Left kidney (tissue), 2 donors: ENCODE measurements around the gene ELP5. TPM values are rescaled to one million over a fixed set of nuclear protein-coding genes. Genes with fewer than 3 reads are reported as not detected.
"Not testable (repeated sequence)": the region's sequence is repeated elsewhere in the genome, so short reads cannot be mapped to it uniquely, and the experiment has no call there.

ENCODE experiments used
- DNase-seq: peaks from one replicate; pipeline ENCODE4 v3.0.0-alpha.2; 2013
- polyA plus RNA-seq: library from polyadenylated mRNA; unstranded; fragments of 120-200 nt; gene quantifications from one replicate; pipeline ENCODE4 v1.2.1, GENCODE V29; 2013; ENCODE audit not compliant: insufficient read length

Gene ELP5
- polyA plus RNA-seq, 1 donor: 54.9 TPM

DNA sequence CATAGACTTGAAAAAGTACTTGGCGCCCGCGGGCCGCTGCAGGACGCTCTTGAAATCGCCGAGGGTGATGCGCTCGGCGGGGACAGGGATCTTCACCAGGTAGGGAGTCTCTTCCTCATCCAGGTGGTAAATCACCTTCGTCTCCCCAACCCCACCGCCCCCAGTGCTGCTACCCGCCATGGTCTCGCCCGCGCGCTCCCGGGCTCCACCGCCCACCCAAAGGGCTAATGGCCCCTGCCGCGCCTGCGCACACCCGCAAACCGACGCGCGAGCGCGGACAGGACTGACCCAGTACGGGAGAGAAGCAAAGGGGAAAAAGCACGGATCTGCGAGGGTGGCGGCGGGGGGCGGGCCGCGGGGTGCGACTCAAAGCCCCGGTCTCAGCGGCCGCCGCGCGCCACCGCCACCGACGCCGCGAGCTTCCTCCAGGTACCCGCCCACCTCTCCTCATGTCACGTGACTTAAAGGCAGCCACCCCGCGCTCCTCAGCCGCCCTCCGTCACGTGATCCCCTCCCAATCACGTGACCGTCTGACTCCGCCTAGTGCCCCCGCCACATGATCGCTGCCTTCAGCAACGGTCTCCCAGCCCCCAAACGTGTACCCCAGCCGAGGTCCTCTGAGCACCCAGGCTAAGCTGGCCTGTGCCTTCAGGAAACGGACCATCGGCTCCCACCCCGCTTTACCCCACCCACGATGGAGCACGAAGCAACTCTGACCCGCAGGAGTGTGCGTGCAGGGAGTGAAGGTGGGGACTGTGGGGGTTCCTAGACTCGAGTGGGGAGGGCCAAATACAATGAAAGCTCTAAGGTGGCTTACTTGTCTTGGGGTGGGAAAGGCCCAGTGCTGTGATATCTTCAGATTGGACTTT is 17.7 kb upstream of the ELP5 start, which contains the start of gene DVL2:
Gene DVL2 (minus strand): TSS at position 435 of the 869 bp plus-strand sequence. CDS start 255 bp downstream, at position 180.
- peak; percentile 94 for DNase-seq

DNA sequence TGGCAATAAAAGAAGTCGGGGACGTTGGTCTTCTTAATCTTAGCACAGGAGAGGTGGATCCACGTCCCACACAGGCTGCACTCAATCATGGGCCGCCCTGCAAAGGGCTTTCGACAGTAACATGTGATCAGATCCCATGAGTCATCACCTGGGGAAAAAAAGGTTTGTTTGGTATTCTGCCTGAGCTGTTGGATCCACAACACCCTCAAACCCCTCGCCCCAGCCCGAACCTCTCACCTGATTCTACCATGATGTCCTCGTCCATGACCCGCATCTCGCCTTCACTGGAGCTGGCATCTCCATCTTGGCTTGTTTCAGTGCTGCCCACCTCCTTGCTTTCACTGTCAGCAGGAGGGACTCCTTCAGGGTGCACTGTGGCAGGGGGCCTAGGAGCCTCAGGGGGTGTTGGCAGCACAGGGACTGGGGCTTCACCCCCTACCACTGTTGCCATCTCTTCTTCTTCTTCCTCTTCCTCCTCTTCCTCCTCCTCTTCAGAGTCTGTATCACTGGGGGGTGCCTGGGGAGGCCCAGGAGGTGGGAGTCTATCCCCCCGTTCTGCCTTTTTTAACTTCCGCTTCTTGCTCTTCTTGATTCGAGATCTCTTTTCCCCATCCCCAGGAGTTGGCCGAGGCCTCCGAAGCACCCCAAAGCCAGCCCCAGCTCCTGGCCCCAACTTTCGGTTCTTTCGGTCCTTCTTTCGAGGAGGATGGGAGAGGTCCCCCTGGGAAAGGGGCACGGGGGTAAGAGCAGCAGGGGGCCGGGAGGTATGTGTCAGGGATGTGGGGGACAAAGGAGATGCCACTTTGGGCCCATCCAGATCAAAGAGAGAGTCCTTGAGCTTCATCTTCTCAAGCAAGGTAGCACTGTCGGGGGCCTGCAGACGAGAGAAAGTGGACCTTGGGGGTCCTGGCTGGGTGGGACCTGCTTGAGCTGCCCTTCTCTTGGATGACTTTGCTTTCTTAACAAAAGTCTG is 16.0 kb upstream of the ELP5 start:
- no peak for DNase-seq

DNA sequence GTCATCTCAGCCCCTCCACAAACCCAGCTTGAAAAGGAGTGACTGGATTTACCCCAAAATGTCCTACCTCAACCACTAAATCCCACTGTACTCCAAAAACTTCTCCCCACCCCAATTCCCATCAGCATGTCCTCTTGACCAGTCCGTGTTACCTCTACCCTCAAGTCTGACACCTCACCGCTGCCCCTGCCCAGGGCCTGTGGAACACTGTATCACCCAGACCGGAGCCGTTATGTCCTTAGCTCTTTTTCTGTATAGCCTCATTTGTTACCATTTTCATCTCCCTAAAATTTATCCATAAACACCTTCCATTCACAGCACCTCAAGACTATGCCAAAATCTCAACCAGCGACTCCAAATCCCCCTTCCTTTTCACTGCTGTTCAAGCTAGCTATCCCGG is 15.2 kb upstream of the ELP5 start:
- no peak for DNase-seq

DNA sequence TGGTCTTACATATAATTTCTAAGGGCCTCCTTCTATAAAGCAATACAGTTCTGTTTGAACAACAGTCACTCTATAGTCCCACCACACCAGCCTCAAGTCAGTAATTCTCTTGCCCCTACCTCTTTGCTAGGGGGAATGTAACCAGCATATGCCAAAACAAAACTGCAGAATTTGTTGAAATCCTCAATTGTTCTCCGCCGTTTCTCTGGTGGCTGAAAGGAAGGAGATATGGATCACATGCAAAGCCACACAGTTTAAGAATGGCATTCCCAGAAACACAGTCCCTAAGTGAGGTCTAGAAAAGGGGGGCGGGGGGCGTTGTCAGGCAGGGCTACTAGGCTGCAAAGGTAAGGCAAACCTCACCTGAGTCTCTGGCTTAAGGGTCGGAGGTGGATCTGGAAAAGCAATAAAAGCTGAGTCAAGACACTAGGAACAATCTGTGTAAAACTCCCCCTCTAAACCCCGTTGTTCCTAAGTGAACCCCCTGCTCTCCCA is 14.7 kb upstream of the ELP5 start:
- DNase-seq: no peak

DNA sequence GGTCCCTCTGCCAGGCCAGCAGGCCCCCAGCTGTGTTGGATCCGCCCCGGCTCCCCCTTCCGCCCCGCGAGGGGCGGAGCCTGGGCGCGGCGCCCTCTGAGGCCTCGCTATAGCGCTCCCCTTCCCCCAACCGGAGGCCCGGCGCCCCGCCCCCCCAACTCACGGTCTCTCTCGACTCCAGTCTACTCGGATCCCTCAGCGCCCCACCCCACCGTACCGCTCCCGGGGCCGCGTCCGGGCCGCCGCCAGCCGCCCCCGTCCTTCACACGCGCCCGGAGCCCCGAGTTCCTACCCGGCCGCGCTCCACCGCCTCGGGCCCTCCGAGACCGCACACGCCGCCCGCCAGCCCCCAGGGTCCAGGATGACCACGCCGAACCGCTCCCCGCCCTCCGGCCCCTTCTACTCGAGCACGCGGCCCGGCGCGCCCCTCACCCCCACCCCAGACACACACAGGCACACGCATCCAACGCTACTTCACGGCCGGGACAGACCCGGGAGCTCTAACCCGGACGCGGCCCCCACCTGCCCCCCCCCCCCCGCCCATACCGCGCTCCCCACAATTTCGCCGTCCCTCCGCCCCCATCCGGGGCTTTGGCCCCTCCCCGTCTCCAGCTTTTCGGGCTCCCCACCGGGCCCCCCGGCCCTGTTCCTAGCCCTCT is 14.1 kb upstream of the ELP5 start:
- no peak for DNase-seq

DNA sequence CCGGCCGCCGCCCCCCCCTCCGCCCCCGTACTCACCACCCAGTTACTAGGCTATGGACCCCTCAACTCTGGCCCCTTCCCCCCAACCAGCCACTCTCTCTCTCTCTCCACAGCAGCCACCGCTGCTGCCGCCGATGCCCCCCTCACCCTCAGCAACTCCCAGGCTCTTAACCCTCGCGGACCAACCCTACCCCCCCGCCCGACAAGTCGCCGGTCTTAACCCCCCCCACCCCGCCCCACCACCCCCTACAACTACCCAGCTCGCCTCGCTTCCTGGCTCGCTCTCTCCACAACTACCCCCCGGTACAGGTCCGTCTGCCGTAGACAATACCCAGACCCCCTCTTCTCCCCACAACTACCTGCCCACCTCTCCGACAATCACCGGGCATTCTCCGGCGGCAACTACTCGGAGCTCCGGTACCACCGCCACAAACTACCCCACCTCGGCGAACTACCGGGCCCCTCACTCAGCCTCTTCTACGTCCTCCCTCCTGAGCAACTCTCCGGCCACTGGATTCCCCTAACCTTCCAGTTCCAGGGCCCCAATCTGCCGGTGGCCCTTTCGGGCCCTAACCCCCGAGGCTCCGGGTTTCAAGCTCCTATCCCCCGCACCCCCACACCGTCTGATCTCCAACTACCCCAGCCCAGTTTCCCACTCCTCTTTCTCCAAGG is 13.5 kb upstream of the ELP5 start:
- DNase-seq: no peak

DNA sequence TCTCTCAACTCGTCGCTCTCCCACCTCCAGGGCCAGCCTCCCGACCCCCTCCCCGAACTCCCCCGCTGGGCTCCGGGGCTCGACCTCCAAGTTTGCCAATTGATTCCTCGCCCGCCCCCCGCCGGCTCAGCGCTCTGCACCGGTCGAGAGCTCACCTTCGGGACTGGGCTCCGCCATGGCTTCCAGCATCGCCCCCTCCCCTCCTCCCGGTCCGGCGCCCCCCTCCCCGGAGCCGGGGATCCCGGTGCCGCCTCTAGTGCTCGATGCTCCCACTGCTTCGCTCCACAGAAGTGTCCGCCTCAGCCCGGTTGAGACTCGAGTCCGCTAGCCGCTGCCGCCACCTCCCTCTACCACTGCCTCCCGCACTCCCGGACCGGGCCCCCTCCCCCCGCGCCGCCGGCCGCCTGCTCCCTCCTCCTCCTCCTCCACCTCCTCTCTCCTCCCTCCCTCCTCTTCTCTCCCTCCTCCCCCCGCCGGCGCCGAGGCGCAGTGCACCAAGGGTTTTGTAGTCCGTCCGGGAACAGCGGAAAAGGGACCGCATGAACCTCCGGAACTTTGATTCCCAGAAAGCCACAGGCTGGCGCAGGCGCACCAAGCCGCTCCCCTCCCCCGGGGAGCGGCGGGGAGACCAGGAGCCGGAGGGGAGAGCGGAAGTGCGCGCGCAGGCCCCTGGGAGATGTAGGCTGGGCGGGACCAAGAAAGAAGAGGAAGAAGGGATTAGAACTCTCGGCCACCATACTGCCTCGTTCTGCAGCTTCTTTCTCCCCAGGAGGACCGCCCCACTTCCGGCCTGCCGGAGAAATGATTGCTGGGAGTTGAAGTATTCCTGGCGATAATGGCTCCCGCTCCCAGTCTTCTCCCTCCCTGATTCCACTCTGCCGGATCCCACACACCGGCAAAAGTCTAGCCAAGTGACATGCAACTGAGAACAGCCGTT is 12.7 kb upstream of the ELP5 start, which contains the start of gene PHF23:
Gene PHF23 (minus strand): TSS at position 367 of the 937 bp plus-strand sequence. CDS start 178 bp downstream, at position 189.
- peak; percentile 99 for DNase-seq

DNA sequence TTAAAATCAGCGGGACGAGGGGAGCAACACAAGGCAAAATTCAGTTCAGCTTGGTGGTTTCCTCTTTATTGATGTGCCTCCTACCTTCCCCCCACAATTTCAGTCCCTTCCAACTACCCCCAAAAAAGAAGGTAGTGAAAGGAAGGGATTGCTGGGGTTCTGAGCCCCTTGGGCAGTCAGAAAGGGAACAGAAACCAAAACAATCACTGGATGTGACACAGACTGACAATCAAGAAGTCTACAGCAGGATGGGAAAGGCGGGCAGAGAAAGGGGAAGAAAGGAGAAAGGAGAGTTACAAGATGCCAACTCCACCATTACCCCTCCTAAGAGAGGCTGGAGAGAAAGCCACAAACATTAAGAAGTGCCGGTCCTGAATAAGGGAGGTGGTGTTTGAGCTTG is 11.6 kb upstream of the ELP5 start:
- no peak for DNase-seq

DNA sequence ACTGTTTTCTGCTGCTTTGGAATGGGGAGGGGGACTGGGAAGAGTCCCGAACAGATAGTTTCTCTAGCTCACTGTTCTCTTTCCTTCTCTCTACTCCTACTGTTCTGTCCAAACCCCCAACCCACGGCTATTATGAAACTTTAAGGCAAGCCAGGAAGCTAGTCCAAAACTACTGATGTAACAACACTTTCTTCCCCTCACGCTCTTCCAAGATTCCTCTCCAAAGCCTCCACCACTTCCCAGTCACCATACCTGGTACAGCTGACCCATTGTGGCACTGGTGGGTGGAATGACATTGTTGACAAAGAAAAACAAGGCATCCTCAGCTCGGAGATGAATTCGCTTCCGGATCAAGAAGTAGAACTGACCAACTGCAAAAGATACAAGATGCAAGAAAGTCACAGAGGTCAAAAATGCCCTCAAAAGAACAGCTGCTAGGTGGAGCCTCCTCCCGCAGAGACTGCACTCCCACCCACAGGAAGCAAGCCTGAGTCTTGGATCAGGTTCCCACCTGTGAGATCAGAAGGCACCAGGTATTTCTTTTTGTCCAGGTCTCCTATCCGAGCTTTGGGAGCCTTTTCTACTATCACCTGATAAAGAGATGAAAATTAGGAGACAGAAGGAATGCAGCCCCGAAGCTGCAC is 10.8 kb upstream of the ELP5 start:
- DNase-seq: no peak

DNA sequence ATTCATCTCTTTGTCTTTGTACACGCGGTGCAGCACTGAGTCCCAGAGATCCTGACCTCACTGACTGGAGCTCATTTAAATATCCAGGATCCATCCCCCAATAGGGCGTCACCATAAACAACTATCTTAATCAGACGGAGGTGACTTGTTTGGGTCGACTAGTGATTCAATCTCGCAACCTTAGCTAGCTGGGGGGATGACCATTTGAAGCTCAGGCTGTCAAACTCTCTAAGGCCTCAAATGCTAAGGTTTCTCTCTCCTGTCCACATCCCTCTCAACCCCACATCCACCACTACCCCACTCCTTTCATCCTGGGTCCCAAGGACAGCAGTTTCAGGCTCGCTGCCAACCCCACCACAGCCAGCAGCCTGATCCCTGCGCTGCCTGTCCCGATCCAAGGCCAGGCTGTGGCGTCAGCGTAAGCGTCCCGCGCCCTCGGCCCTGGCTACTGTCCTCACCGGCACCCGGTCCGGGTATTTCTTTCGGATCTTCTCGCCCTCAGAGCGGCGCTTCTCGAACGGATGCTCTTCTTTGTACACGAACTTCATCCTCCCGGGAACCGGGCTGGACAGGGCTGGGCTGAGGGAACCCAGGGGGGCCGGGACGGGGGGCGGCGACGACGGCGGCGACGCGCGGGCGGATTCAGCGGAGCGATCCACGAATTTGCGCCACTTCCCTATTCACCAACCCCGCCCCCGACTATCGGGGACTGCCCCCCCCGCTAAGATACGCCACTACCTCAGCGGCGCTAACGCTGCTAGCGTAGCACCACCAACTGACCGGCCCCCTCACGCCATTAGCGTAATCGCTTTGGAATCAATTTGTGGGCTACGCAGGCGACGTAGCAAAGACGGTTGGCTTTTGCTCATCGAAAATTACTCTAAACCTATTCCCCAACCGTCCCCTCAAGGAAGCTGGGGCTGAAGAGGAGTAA is 10.0 kb upstream of the ELP5 start, which contains the start of gene GABARAP:
Gene GABARAP (minus strand): TSS at position 667 of the 934 bp plus-strand sequence. CDS start 119 bp downstream, at position 548.
- peak; percentile 96 for DNase-seq

DNA sequence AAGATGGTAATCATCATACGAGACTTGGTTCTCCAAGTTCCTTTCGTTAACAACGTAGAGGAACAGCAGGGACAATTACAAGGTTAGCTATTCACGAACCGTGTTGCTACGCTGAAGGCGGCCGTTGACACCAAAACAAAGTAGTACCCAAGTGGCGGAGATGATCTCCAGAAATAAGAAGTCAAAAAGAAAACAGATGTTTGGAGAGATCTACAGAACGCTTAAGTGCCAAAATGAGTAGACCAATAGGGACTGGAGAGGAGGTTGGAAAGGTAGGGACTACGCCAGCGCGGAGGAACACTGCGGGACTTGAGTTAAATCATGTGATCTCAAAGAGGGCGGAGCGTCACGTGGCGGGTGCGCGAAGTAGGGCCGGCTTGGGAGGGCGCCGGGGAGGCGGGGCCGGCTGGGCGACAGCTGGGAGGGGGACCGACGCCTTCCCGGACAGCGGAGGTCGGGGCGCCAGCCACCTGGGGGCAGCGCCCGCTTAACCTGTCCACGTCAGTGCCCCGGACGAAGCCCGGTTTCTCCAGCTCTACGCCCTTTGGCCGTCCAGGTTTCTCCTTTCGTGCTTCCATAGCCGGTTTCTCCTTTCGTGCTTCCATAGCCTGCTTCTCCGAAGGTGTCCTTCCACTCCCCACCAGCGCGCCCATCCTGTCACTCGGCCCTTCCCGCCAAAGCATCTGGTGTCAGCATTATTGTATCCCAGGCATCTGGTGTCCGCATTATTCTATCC is 9.1 kb upstream of the ELP5 start:
- DNase-seq: peak; percentile 97

DNA sequence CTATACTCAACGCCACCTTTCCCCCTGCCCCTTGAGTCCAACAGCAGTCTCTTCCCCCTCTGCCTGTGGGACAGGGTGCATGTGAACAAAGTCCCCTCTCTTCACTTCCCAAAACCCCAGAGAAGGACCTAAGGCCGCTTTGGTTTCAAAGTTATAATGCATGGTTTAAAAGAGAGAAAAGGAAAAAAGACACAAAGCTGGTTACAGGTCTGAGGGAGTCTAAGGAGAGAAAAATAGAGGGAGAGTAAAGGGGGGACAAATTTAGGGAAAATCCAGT is 8.6 kb upstream of the ELP5 start:
- no peak for DNase-seq

DNA sequence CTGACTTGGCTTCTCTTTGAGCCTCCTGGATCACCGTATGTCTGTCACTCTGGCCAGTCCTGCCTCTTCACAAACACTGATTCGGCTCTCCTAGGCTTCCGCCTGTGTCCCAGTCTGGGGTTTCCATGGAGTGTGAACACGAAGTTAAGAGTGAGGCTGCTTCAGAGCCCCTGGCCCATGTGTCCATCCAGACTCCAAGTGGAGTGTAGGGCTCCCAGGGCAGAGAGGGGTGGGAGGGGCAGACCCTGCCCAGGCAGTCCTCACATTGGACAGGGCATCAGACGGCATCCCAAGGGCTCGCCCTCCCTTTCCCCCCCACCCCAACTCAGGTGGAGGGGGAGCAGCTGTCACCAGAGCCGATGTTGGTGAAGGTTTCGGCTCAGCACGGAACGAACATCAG is 8.2 kb upstream of the ELP5 start:
- not testable (repeated sequence) for DNase-seq

DNA sequence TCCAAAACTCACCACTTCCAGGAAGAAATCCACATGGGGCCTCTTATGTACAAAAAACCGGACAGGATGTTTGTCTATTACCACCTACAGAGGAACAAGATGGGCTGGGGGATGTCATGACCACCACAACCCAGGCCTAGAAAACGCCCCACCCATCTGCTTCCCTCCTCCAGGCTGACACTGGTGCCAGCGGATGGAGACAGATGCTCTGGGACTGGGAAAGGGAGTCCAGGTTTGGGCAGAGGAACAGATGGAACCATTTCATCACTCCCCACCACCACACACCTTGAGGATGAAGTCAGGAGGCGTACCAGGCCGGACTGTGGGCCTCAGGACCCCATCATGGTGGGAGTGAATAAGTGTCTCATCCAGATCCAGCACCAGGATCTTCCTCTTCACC is 5.2 kb upstream of the ELP5 start:
- DNase-seq: no peak

DNA sequence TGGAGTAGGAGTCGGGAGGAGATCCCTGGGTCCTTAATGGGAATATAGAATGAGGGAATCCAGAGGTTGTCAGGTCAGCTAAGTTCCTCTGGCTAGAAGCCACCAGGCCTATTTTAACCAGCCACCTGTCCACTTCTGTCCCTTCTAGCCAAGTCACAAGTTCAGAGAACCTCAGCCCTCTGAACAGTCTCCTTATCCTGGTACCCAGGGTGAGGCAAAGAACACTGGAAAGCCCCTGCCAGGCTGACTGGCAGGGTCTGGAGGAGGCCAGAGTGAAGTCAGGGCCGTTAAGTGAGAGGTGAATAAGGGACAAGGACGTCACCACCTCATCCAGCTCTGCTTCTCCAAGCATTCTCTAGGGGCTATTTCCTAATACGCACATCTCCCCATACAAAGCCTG is 3.2 kb upstream of the ELP5 start:
- DNase-seq: no peak

DNA sequence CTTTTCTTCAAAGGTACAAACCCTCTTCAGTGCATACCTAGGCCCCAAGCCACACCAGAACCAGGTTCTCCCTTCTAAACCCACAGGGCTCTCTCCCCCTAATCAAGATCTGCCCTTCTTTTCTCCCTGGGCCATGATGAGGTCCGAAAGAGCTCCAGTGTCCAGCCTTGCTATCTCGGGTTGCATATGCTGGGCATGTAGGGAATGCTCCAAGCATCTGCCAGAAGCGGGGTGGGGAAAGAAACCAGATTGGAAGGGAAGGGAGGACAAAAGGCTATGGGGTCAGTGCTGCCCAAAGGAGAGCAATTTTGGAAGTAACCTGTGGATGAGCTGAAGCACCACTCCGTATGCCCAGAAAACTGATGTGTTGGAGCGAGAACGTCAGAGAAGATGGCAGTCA is 2.8 kb upstream of the ELP5 start:
- no peak for DNase-seq

DNA sequence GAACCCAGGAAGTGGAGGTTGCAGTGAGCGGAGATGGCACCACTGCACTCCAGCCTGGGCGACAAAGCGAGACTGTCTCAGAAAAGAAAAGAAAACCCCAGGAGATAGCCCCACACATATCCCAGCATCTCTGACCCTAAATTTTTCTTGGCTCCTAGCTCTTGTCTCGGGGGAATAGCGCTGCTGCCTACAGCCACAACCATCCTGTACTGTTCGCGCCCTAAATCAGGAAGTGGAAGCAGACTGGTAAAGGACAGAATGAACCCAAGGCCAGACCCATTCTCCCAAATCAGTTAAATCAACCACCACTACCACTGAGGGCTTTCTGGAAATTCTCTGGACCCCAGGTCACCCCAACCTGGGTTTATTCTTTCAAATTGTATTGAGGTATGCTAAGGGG is 2.2 kb upstream of the ELP5 start:
- no peak for DNase-seq
